ENCODE results near the gene TMEM91.

TMEM91 gene

DNA sequence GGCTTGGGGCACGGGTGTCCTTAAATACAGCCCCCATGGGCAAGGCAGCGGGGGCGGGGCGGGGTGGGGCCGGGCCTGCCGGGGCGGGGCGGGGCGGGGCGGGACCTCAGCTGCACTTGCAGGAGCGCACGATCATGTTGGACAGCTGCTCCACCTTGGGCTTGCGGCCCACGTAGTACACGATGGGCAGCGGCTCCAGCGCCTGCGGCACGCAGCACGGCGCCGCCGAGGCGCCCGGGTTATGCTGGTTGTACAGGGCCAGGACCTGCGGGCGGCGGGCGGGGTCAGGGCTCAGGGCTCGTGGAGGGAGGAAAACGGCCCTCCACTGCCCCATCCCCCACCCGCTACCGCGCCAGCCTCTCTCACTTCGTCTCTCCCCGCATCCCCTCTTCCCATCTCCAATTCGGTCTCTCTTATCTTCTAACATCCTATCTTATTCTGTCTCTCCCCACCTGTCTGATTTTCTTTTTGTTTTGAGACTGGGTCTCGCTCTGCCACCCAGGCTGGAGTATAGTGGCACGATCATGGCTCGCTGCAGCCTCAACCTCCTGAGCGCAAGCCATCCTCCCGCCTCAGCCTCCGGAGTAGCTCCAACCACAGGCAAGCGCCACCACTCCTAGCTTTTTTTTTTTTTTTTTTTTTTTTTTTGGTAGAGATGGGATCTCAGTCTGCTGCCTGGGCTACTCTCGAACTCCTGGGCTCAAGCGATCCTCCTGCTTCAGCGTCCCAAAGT, 45.2 kb upstream of the TMEM91 start:
- DNase-seq (ENCODE audit: low read depth) = peak; percentile 3
- TF ChIP-seq, protein P1, sequence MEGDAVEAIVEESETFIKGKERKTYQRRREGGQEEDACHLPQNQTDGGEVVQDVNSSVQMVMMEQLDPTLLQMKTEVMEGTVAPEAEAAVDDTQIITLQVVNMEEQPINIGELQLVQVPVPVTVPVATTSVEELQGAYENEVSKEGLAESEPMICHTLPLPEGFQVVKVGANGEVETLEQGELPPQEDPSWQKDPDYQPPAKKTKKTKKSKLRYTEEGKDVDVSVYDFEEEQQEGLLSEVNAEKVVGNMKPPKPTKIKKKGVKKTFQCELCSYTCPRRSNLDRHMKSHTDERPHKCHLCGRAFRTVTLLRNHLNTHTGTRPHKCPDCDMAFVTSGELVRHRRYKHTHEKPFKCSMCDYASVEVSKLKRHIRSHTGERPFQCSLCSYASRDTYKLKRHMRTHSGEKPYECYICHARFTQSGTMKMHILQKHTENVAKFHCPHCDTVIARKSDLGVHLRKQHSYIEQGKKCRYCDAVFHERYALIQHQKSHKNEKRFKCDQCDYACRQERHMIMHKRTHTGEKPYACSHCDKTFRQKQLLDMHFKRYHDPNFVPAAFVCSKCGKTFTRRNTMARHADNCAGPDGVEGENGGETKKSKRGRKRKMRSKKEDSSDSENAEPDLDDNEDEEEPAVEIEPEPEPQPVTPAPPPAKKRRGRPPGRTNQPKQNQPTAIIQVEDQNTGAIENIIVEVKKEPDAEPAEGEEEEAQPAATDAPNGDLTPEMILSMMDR (IDR thresholded peaks at IDR 0.05; ENCODE audit: control insufficient read depth, extremely low read depth, insufficient read depth) = no peak
- no peak overlapping the region for H3K4me3 ChIP-seq (ENCODE audit: low read depth, low read length)

DNA sequence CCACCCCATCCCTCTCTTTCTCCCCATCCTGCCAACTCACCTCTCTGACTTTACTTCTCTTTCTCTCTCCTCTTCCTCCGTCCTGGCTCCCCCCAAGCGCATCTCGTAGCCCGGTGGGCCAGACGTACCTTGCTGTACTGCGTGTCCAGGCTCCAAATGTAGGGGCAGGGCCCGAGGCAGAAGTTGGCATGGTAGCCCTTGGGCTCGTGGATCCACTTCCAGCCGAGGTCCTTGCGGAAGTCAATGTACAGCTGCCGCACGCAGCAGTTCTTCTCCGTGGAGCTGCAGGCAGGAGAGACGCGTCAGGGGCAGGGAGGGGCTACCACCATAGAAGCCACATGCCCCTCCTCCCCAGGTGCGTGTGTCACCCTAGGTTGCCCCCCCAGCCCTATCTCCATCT, 44.3 kb upstream of the TMEM91 start:
- TF ChIP-seq, protein P1 (IDR thresholded peaks at IDR 0.05; ENCODE audit: control insufficient read depth, extremely low read depth, insufficient read depth) = no peak
- no peak overlapping the region for H3K4me3 ChIP-seq (ENCODE audit: low read depth, low read length)

DNA sequence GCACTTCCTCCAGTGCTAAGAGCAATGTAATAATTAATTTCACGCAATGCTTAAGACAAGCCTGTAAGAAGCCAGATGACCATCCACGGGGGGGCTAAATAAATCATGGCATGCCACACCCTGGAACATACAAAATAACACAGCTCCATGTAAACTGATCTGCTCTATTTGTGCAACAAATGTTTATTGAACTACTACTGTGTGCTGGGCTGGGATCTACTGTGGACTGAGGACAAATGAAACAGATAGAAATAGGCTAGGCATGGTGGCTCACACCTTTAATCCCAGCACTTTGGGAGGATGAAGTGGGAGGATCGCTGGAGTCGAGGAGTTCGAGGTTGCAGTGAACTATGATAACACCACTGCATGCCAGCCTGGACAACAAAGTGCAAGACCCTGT, 43.9 kb upstream of the TMEM91 start:
- H3K4me3 ChIP-seq (ENCODE audit: low read depth, low read length) = no peak overlapping the region
- DNase-seq (ENCODE audit: low read depth) = no peak
- TF ChIP-seq, protein P1 (IDR thresholded peaks at IDR 0.05; ENCODE audit: control insufficient read depth, extremely low read depth, insufficient read depth) = no peak

More for the DNA sequence above, 44.3 kb upstream of the TMEM91 start:
- no peak for DNase-seq (ENCODE audit: low read depth)

DNA sequence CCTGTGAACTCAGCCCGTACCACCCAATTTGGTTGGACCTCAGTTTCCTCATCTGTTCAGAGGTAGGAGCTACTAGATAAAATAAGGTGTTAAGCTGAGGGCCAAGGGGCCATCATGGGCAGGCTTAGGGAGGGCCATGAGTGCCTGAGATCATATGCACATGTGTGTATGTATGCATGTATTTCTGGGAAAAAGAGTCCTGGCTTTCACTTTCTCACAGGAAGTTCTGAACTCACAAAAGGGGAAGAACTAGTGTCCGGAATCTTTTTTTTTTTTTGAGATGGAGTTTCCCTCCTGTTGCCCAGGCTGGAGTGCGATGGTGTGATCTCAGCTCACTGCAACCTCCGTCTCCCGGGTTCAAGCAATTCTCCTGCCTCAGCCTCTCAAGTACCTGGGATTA, 41.5 kb upstream of the TMEM91 start:
- H3K4me3 ChIP-seq (ENCODE audit: low read depth, low read length) = no peak overlapping the region
- no peak for DNase-seq (ENCODE audit: low read depth)
- TF ChIP-seq, protein P1 (IDR thresholded peaks at IDR 0.05; ENCODE audit: control insufficient read depth, extremely low read depth, insufficient read depth) = no peak

DNA sequence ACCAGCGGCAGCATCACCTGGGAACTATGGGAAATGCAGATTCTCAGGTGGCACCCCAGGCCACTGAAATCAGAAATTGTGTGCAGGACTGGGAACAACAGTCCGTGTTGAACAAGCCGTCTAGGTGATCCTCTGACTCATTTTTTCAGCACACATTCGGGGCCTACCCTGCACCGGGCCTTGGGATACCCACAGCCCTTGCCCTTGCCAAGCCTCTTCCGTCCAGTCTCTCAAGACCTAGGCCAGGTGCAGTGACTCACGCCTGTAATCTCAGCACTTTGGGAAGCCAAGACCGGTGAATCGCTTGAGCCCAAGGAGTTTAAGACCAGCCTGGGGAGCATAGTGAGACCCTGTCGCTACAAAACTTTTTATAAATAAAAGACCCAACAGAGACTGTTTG, 40.9 kb upstream of the TMEM91 start:
- TF ChIP-seq, protein P1 (IDR thresholded peaks at IDR 0.05; ENCODE audit: control insufficient read depth, extremely low read depth, insufficient read depth) = no peak
- no peak for DNase-seq (ENCODE audit: low read depth)
- H3K4me3 ChIP-seq (ENCODE audit: low read depth, low read length) = no peak overlapping the region

DNA sequence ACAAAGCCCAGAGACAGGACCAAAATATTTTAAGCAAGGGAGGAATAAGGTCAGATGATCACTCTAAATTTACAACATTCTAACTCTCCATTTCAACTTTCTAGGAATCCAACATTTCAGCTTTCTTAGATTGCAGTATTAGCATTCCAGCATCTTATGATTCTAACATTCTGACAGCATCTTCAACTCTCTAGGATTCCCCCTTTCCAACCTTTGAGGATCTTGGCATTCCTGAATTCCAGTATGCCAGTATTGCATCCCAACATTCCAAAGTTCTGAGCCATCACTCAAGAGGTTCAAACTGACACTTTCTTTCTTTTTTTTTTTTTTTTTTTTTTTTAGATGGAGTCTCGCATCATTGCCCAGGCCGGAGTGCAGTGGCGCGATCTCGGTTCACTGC, 36.4 kb upstream of the TMEM91 start:
- TF ChIP-seq, protein P1 (IDR thresholded peaks at IDR 0.05; ENCODE audit: control insufficient read depth, extremely low read depth, insufficient read depth) = no peak
- no peak overlapping the region for H3K4me3 ChIP-seq (ENCODE audit: low read depth, low read length)
- no peak for DNase-seq (ENCODE audit: low read depth)

Measured in LNCaP clone FGC (cell line).